ENCODE measurements around the gene NXPE1. TPM values are rescaled to one million over a fixed set of nuclear protein-coding genes. Genes with fewer than 3 reads are reported as not detected.

Gene NXPE1
- polyA plus RNA-seq, 1 donor (not counting 4 experiments of a cell fraction or from before 2014, with no cell fraction given): not detected

DNA sequence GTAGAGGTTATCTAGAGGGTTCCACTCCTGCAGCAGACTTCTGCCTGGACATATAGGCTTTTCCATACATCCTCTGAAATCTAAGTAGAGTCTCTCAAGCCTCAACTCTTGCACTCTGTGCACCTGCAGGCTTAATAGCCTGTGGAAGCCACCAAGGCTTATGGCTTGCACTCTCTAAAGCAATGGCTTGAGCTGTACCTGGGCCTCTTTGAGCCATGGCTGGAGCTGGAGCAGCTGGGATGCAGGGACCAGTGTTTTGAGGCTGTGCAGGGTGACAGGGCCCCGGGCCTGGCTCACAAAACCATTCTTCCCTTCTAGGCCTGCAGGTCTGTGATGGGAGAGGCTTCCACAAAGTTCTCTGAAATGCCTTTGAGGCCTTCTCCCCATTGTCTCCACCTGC lies 38.8 kb upstream of the NXPE1 start:
- dilution Hi-C loops (cut with MboI; ENCODE audit: extremely low pct_ligation_motif_present, low sequenced_read_pairs): no loop called here
- Histone ChIP-seq H4K20me1 (ENCODE audit: control insufficient read depth, extremely low read depth, insufficient read depth, low read length) (no peaks in the 10 kb centered on the region), H3K27ac (ENCODE audit: control insufficient read depth, insufficient read depth, low read length) (no peak overlapping the region), H3K9me1 (ENCODE audit: control insufficient read depth, extremely low read depth, insufficient read depth, low read length) (no peaks in the 10 kb centered on the region), H3K79me2 (ENCODE audit: control insufficient read depth, insufficient read depth, low read length) (no peaks in the 10 kb centered on the region), H2AFZ (ENCODE audit: control insufficient read depth, low read length) (no peak overlapping the region), H3K27me3 (ENCODE audit: control insufficient read depth, extremely low read depth, insufficient read depth, low read length) (no peaks in the 10 kb centered on the region), H3K9me3 (ENCODE audit: control insufficient read depth, low read depth, low read length) (no peaks in the 10 kb centered on the region), H3K36me3 (ENCODE audit: control insufficient read depth in 2 of 2, extremely low read depth in 1 of 2, insufficient read depth in 2 of 2, low read length in 2 of 2) (no peaks in the 10 kb centered on the region), H3K4me2 (ENCODE audit: control insufficient read depth, extremely low read depth, insufficient read depth, low read depth, low read length) (no peak overlapping the region), H3K4me1 (ENCODE audit: control insufficient read depth, extremely low read depth, insufficient read depth, low read length) (no peaks in the 10 kb centered on the region), H3K4me3 (ENCODE audit: control insufficient read depth in 2 of 3, extremely low read depth in 1 of 3, insufficient read depth in 2 of 3, low read depth in 1 of 3, low read length in 3 of 3) (no peak overlapping the region), H3K9ac (ENCODE audit: control insufficient read depth, extremely low read depth, insufficient read depth, low read length) (no peak overlapping the region)
- DNase-seq (ENCODE audit: low read depth, low spot score): no peak
- no peak for FAIRE-seq
- no peak for TF ChIP-seq EZH2 (IDR thresholded peaks at IDR 0.05; ENCODE audit: low read length)
- TF ChIP-seq, protein P1, sequence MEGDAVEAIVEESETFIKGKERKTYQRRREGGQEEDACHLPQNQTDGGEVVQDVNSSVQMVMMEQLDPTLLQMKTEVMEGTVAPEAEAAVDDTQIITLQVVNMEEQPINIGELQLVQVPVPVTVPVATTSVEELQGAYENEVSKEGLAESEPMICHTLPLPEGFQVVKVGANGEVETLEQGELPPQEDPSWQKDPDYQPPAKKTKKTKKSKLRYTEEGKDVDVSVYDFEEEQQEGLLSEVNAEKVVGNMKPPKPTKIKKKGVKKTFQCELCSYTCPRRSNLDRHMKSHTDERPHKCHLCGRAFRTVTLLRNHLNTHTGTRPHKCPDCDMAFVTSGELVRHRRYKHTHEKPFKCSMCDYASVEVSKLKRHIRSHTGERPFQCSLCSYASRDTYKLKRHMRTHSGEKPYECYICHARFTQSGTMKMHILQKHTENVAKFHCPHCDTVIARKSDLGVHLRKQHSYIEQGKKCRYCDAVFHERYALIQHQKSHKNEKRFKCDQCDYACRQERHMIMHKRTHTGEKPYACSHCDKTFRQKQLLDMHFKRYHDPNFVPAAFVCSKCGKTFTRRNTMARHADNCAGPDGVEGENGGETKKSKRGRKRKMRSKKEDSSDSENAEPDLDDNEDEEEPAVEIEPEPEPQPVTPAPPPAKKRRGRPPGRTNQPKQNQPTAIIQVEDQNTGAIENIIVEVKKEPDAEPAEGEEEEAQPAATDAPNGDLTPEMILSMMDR (optimal IDR thresholded peaks at IDR 0.05 in 1 of 3, IDR thresholded peaks at IDR 0.05 in 1 of 3, conservative IDR thresholded peaks at IDR 0.05 in 1 of 3; ENCODE audit: extremely low read depth in 1 of 3, insufficient read depth in 2 of 3, low read length in 3 of 3): no peak

DNA sequence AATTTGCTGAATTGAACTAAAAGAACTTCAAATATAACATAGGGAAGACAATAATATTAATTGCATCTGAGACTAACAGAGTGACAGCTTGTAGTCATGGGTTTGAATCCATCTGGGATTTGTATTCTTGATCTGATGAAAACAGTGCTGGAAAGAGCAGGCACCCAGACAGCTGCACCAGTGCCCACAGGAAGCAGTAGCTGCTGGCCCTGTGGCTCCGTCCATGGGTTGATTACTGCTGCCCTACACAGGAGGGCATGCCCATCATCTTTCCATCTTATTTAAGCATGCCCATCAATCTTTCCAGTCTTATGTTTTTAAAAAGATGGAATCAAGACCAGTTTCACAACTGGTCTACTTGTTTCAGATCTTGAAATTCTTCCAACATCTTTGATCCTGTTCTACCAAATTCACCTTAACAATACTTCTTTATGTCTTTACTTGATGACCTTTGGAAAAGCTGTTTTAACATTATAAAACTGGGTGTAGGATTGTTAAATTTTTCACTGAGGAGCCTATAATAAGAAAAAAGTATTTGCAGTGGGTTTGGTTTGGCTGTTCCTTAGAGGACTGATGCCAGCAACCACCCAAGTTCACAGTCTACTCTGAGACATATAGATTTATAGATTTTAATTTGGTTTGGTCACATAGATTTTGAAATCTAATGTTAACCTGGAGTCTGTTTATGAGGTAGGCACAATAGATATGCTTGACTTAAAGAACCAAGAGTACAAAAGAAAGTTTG lies 36.7 kb upstream of the NXPE1 start:
- no peaks in the 10 kb centered on the region for H4K20me1 ChIP-seq (ENCODE audit: control insufficient read depth, extremely low read depth, insufficient read depth, low read length)
- no peak overlapping the region for H2AFZ ChIP-seq (ENCODE audit: control insufficient read depth, low read length)
- no peaks in the 10 kb centered on the region for H3K36me3 ChIP-seq (ENCODE audit: control insufficient read depth in 2 of 2, extremely low read depth in 1 of 2, insufficient read depth in 2 of 2, low read length in 2 of 2)
- H3K4me1 ChIP-seq (ENCODE audit: control insufficient read depth, extremely low read depth, insufficient read depth, low read length): no peaks in the 10 kb centered on the region
- no peaks in the 10 kb centered on the region for H3K27me3 ChIP-seq (ENCODE audit: control insufficient read depth, extremely low read depth, insufficient read depth, low read length)
- H3K9me3 ChIP-seq (ENCODE audit: control insufficient read depth, low read depth, low read length): no peaks in the 10 kb centered on the region
- dilution Hi-C loops (cut with MboI; ENCODE audit: extremely low pct_ligation_motif_present, low sequenced_read_pairs): no loop called here
- no peak overlapping the region for H3K9ac ChIP-seq (ENCODE audit: control insufficient read depth, extremely low read depth, insufficient read depth, low read length)
- DNase-seq (ENCODE audit: low read depth, low spot score) (no peak), FAIRE-seq (no peak)
- H3K27ac ChIP-seq (ENCODE audit: control insufficient read depth, insufficient read depth, low read length): no peak overlapping the region
- H3K4me2 ChIP-seq (ENCODE audit: control insufficient read depth, extremely low read depth, insufficient read depth, low read depth, low read length): no peak overlapping the region
- H3K79me2 ChIP-seq (ENCODE audit: control insufficient read depth, insufficient read depth, low read length): no peaks in the 10 kb centered on the region
- TF ChIP-seq EZH2 (IDR thresholded peaks at IDR 0.05; ENCODE audit: low read length): no peak
- TF ChIP-seq, protein P1 (optimal IDR thresholded peaks at IDR 0.05 in 1 of 3, IDR thresholded peaks at IDR 0.05 in 1 of 3, conservative IDR thresholded peaks at IDR 0.05 in 1 of 3; ENCODE audit: extremely low read depth in 1 of 3, insufficient read depth in 2 of 3, low read length in 3 of 3): no peak
- H3K9me1 ChIP-seq (ENCODE audit: control insufficient read depth, extremely low read depth, insufficient read depth, low read length): no peaks in the 10 kb centered on the region
- H3K4me3 ChIP-seq (ENCODE audit: control insufficient read depth in 2 of 3, extremely low read depth in 1 of 3, insufficient read depth in 2 of 3, low read depth in 1 of 3, low read length in 3 of 3): no peak overlapping the region

Measured in keratinocyte (primary cell).